C4-2B (cell line): Measurements from ENCODE around the gene MCCD1.

Experiments used
- ZFX ChIP-seq: fragments of 450-650 bp; IDR thresholded peaks from 2 replicates; pipeline ENCODE4 v1.6.1; 2017
- TF ChIP-seq, protein P1 (sequence below): fragments of 450-650 bp; conservative IDR thresholded peaks from 2 replicates; pipeline ENCODE4 v1.5.1; 2017; ENCODE audit warnings: mild to moderate bottlenecking

GRCh38 chr6:31540640-31541039, 11.9 kb downstream of the MCCD1 start:
- TF ChIP-seq, protein P1, sequence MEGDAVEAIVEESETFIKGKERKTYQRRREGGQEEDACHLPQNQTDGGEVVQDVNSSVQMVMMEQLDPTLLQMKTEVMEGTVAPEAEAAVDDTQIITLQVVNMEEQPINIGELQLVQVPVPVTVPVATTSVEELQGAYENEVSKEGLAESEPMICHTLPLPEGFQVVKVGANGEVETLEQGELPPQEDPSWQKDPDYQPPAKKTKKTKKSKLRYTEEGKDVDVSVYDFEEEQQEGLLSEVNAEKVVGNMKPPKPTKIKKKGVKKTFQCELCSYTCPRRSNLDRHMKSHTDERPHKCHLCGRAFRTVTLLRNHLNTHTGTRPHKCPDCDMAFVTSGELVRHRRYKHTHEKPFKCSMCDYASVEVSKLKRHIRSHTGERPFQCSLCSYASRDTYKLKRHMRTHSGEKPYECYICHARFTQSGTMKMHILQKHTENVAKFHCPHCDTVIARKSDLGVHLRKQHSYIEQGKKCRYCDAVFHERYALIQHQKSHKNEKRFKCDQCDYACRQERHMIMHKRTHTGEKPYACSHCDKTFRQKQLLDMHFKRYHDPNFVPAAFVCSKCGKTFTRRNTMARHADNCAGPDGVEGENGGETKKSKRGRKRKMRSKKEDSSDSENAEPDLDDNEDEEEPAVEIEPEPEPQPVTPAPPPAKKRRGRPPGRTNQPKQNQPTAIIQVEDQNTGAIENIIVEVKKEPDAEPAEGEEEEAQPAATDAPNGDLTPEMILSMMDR: no peak
- no peak for TF ChIP-seq ZFX
